ENCODE data around the gene PTPRG.

DNA sequence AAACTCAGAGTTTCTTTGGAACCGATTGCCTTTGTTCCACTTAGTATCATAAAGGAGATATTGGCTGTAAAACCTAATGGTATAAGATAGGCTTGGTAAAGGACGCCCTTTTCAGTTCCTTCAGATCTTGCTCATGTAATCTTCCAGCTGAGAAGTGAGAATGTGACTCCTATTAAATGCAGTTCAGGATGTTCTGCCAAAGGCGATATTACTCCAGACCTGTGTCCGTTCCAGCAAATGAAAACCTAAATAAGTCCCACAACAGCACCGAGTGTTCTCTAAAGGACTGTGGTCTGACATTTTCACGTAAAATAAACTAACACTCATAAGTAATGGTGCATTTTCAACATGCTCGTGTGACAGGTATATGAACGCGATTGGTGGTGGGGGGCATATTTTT is 535.8 kb downstream of the PTPRG start:
- TF ChIP-seq, protein P1, sequence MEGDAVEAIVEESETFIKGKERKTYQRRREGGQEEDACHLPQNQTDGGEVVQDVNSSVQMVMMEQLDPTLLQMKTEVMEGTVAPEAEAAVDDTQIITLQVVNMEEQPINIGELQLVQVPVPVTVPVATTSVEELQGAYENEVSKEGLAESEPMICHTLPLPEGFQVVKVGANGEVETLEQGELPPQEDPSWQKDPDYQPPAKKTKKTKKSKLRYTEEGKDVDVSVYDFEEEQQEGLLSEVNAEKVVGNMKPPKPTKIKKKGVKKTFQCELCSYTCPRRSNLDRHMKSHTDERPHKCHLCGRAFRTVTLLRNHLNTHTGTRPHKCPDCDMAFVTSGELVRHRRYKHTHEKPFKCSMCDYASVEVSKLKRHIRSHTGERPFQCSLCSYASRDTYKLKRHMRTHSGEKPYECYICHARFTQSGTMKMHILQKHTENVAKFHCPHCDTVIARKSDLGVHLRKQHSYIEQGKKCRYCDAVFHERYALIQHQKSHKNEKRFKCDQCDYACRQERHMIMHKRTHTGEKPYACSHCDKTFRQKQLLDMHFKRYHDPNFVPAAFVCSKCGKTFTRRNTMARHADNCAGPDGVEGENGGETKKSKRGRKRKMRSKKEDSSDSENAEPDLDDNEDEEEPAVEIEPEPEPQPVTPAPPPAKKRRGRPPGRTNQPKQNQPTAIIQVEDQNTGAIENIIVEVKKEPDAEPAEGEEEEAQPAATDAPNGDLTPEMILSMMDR (IDR thresholded peaks at IDR 0.05) = no peak
- no peak for TF ChIP-seq POLR2A (IDR thresholded peaks at IDR 0.05)

Data from adrenal gland (tissue), 5 donors.